ENCODE results near the gene PCSK2.

The PCSK2 gene

GRCh38 chr20:17403461-17403860 is 176.6 kb downstream of the PCSK2 start:
- DNase-seq: peak in 1 of 2 experiments; percentile 5

- DNase-seq: no peak
These were observed 179.3 kb downstream of the PCSK2 start for GRCh38 chr20:17406051-17406590.

- DNase-seq: no peak
These were observed 180.7 kb downstream of the PCSK2 start for GRCh38 chr20:17407550-17407949.

GRCh38 chr20:17417225-17417624 is 190.4 kb downstream of the PCSK2 start:
- no peak for DNase-seq

- DNase-seq: no peak
These were observed 191.9 kb downstream of the PCSK2 start for GRCh38 chr20:17418737-17419136.

- no peak for DNase-seq
These were observed 192.7 kb downstream of the PCSK2 start for GRCh38 chr20:17419479-17420041.

- no peak for DNase-seq
These were observed 194.7 kb downstream of the PCSK2 start for GRCh38 chr20:17421493-17421892.

- no peak for DNase-seq
These were observed 196.9 kb downstream of the PCSK2 start for GRCh38 chr20:17423782-17424181.

- DNase-seq: no peak
These were observed 200.8 kb downstream of the PCSK2 start for GRCh38 chr20:17427638-17428037.

- no peak for DNase-seq
These were observed 203.5 kb downstream of the PCSK2 start for GRCh38 chr20:17430125-17430950.

GRCh38 chr20:17431621-17432364 is 205.0 kb downstream of the PCSK2 start:
- peak; percentile 4 to 63 for DNase-seq

- DNase-seq: no peak
These were observed 209.8 kb downstream of the PCSK2 start for GRCh38 chr20:17436664-17437063.

- DNase-seq: no peak
These were observed 210.4 kb downstream of the PCSK2 start for GRCh38 chr20:17437251-17437650.

GRCh38 chr20:17438436-17439039 is 211.7 kb downstream of the PCSK2 start:
- no peak for DNase-seq

GRCh38 chr20:17439616-17440296 is 212.9 kb downstream of the PCSK2 start:
- DNase-seq: no peak

GRCh38 chr20:17441745-17442144 is 214.9 kb downstream of the PCSK2 start:
- no peak for DNase-seq

GRCh38 chr20:17442588-17442987 is 215.7 kb downstream of the PCSK2 start:
- peak in 1 of 2 experiments; percentile 38 for DNase-seq

- no peak for DNase-seq
These were observed 216.5 kb downstream of the PCSK2 start for GRCh38 chr20:17443131-17443858.

GRCh38 chr20:17444091-17444490 is 217.3 kb downstream of the PCSK2 start:
- no peak for DNase-seq

GRCh38 chr20:17445543-17445942 is 218.7 kb downstream of the PCSK2 start:
- DNase-seq: no peak

- DNase-seq: no peak
These were observed 219.3 kb downstream of the PCSK2 start for GRCh38 chr20:17446171-17446570.

GRCh38 chr20:17448071-17448470 is 221.2 kb downstream of the PCSK2 start:
- no peak for DNase-seq

Data from NCI-H526 (cell line).